GM19397 (cell line): ENCODE data around the gene FOCAD.

ENCODE experiments used
- ATAC-seq: cut with Tn5 transposase; IDR thresholded peaks from one replicate; pipeline ENCODE4 v1.9.1; 2021; ENCODE audit warnings: mild to moderate bottlenecking, moderate library complexity; ENCODE audit not compliant: unreplicated experiment

FOCAD gene

DNA sequence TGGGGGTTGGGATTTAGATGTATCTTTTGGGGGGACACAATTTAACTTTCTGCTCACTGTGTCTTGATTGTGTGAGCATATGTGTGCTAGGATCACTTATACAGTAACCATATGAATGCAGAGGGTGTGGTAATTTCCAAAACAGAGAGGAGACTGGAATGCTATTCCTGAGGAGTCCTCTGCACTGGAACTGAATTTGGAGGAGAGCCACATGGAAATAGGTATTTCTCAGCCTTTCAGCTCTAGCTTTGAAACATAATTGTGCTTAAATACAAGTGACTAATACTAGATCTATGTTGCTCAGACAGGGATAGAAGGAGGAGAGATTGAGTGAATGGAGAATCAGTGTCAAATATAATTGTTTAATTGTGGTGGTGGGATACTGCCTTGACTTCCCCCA is 45.5 kb downstream of the FOCAD start:
- ATAC-seq = no peak

DNA sequence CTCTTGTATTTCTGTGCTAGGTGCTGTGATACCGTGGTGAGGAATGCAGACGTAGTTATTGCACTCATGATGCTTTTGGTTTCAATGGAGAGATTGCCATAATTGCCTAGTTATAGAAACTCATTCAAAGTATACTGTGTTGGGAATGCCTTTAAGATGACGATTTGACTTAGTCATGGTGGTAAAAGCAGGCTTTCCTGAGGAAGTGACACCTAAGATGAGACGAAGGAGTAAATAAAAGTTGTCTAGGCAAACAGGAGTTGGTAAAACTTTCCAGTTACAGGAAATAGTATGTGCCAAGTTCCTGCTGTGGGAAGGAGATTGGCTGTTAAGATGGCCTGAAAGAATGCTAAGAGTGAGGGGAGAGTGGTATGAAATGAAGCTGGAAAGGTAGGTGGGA is 48.1 kb downstream of the FOCAD start:
- no peak for ATAC-seq

DNA sequence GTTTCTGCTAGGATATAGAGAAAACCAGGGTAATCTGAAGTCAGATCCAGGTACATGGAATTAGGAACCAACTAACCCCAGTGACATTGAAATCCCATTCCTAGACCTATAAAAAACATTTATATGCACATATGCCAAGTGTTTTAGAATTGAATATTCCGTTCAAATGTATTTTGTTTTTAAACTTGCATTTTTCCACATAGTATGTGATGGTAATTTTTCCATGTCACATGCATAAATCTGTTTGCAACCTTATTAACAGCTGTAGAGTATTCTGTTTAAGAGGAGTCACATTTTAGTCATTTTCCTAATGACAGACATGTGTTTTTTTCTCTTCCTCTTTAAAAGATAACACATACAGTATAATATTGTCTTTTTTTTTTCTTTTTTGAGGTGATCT is 50.2 kb downstream of the FOCAD start:
- ATAC-seq = no peak

- no peak for ATAC-seq
Observed at GRCh38 chr9:20740304-20740703, 56.2 kb downstream of the FOCAD start.

DNA sequence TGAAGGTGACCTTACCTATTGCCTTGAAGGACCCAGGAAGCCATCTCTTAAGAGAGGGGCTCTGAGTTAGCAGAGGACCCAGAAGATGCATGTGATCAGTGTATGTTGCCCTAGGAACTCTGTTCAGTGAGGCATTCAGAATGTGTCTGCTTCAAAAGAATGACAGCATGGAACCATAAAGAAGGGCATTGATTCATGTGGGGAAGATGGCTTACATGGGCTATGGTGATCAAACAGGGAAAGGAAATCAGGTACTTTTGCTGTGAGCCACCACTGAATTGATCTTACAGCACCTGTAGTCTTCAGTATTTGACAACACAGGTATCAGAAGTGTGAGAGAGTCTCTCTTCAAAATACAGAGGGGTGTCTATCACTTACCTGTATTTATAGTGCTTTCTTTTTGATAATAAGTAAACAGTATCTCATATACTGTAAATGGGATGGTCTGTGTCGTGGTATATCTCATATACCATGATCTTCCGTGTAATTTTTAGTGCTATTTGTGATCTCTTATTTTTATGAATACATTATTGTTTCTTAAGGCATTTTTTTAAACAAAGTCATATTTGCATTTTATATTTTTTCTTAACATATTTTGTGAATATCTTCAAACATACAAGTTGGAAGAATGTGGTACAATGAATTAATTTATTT is 57.0 kb downstream of the FOCAD start:
- ATAC-seq = no peak

- ATAC-seq = no peak
Observed at GRCh38 chr9:20742833-20743232, 58.8 kb downstream of the FOCAD start.

GRCh38 chr9:20744036-20744630 is 60.1 kb downstream of the FOCAD start:
- no peak for ATAC-seq

GRCh38 chr9:20746967-20747366 is 62.9 kb downstream of the FOCAD start:
- no peak for ATAC-seq

DNA sequence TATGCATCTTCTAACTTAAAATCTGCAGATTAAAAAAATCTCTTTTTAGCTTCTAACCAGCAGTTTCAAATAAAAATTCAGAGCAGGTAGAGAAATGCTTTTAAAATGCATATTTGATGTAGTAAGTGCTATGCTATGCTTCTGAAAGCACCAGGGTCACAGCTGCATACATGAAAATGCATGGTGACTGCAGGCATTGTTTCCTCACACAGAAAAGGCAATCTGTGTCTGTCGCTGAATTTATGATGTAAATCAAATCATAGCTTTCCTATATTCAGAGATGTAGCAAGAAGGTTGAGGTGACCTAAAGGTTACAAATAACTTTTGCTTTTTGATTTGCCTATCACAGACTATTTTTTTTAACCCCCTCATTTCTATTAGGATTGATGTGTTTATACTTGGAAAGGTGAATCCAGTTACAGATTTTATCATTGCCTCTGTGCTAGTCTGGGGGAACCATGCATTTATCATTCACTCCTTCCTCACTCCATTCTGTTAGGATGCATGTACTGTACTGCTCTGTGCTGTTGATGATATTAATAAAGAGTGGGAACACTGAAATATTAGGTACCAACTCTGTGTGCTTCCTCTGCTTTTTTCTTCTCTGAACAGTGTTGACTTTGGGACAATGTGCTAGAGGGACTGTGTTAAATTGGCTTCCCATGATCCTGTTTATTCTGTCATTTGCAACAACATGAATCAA is 65.6 kb downstream of the FOCAD start:
- ATAC-seq = no peak

DNA sequence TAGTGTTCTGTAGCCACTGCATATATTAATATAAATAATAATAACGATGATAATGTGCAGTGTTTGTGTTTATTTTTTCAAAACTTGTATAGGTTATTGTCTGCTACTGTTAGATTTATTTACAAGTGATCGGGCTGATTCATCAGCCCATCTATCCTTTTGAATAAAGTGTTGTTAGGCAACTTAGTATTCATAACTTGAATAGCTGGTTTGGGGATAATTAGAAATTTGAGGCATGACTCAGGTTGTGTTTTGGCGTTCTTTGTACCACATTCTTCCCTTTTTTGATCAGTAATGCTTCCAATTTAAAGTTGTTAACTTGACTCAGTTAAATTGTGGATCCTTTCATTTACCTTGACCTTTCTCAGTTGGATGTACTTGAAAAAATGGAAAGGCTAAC is 69.7 kb downstream of the FOCAD start:
- ATAC-seq = no peak

- ATAC-seq = no peak
Observed at GRCh38 chr9:20754556-20754955, 70.5 kb downstream of the FOCAD start.

GRCh38 chr9:20760246-20760891 is 76.3 kb downstream of the FOCAD start:
- no peak for ATAC-seq

- ATAC-seq = no peak
Observed at GRCh38 chr9:20770947-20771346, 86.9 kb downstream of the FOCAD start.

- ATAC-seq = no peak
Observed at GRCh38 chr9:20771729-20772128, 87.7 kb downstream of the FOCAD start.

GRCh38 chr9:20775683-20776082 is 91.6 kb downstream of the FOCAD start:
- ATAC-seq = no peak

DNA sequence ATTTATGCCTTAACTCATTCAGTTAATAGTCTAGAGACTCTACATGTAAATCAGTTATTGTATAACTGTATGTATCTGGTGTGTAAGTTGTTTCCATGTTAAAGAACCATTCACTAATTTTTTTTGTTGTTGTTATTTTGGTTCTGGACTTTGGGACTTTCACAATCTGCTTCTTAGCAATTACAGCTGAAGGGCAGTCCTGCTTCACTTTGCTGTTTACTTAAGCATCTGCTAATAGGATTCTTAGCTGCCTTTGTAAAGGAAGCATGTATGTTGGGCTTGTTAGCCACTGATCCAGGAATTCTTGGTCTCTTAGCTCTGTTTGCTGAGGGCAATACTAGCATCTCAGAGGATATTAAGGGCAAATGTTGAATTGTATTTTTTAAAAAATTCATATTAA is 97.0 kb downstream of the FOCAD start:
- no peak for ATAC-seq

DNA sequence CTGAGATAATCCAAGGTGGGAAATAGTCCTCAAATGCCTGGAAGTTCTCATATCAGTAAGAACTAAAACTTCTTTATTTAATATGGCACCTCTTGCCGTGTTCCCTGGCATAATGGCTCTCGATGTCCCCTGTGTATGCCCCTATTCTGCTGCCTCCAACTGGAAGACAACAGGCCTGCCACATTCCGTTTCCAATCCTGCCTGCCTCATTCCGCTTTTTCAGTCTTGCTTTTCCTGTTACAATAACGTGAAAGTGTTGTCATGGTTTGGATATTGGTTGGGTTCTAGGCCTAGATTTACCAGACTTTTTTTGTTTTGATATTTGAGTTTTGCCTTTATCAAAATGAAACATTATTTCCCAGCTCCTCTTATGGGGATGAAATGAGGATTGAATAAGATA is 98.2 kb downstream of the FOCAD start:
- ATAC-seq = no peak

DNA sequence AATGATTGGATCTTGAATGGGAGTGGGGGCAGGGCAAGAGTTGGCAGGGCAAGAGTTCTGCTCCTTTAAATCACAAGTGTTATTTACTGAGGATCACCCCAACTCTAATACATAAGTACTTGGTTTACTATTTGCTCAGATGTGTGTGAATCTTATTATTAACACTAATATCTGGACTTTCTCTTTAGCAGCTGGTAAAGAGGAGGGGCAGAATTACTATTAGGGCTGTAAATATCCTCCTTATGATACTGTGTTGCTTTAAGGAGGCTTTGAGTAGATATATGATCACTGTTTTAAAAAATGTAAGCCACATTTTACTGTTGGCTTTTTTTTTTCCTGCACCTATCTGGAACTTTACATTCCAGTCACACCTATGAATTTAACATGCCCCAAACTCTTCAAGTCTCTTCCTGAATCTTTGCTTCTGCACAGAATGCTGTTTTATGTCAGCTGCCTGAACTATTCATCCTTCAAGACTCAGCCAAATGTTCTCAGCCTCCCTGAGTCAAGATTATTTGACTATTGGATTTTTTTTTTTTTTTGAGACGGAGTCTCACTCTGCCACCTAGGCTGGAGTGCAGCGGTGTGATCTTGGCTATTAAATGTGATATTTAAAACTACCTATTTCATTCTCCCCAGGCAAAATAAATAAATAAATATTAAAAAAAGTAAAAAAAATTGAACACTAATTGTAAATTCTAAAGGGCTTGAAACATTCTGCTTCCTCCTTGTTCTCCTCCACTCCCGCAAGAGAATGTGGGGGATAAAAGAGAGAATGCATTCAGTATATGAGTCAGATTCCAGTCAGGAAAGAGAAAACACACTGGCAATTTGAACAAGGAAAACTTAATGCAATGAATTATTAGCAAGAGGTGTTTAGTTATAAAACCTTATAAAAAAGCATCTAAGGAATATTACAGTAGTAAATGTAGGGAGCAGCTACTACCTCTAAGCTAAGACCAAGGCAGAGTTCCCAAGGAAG is 99.3 kb downstream of the FOCAD start:
- no peak for ATAC-seq

DNA sequence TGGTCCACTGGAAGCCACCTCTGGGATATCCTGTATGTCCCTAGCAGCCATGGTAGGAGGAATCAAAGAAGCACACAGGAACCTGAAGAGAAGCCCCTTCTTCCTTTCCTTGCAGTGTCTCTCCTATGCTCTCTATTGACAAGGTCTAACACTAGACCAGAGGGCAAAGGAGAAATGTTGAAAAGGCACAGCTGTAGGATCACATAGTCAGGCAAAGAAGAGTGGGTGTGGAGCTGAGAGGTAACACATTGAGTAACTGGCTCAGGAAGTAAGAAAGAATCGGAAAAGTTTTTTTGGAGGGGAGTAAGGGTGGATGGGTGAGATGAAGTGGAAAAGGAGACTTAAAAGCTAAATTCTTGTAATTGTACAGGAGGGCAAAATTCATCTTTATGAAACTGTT is 100.1 kb downstream of the FOCAD start:
- ATAC-seq = no peak

- no peak for ATAC-seq
Observed at GRCh38 chr9:20786807-20787206, 102.7 kb downstream of the FOCAD start.
